HG02610 (cell line): ENCODE results near the gene LZTS2.
A peak's percentile ranks its signal among the peaks of the same experiment; 100 is the strongest.

Experiments used
- ATAC-seq: cut with Tn5 transposase; IDR thresholded peaks from one replicate; pipeline ENCODE4 v1.9.1; 2021; ENCODE audit warnings: mild to moderate bottlenecking, moderate library complexity; ENCODE audit not compliant: unreplicated experiment

The LZTS2 gene

GRCh38 chr10:100978121-100978900 is 21.3 kb upstream of the LZTS2 start:
- ATAC-seq: no peak

GRCh38 chr10:100978901-100979195 is 20.8 kb upstream of the LZTS2 start:
- ATAC-seq: no peak

GRCh38 chr10:100979791-100980272 is 19.8 kb upstream of the LZTS2 start:
- no peak for ATAC-seq

GRCh38 chr10:100980311-100980710 is 19.3 kb upstream of the LZTS2 start:
- no peak for ATAC-seq

GRCh38 chr10:100980711-100981110 is 18.9 kb upstream of the LZTS2 start:
- ATAC-seq: no peak

GRCh38 chr10:100981178-100981772 is 18.3 kb upstream of the LZTS2 start:
- ATAC-seq: no peak

- ATAC-seq: no peak
These were observed 16.4 kb upstream of the LZTS2 start for GRCh38 chr10:100982916-100983830.

GRCh38 chr10:100983868-100984671 is 15.5 kb upstream of the LZTS2 start:
- ATAC-seq: no peak

- ATAC-seq: no peak
These were observed 14.9 kb upstream of the LZTS2 start for GRCh38 chr10:100984672-100985177.

GRCh38 chr10:100985336-100985735 is 14.3 kb upstream of the LZTS2 start:
- ATAC-seq: no peak

GRCh38 chr10:100986623-100986951 is 13.0 kb upstream of the LZTS2 start:
- ATAC-seq: no peak

GRCh38 chr10:100986952-100987684 is 12.5 kb upstream of the LZTS2 start, which contains the start of the genes MRPL43 and TWNK:
Gene MRPL43 (minus strand): TSS chr10:100987497. CDS start chr10:100987443, 54 bp downstream.
Gene TWNK (plus strand): TSS chr10:100987543. CDS start chr10:100988211, 668 bp downstream.
- peak; percentile 88 for ATAC-seq

GRCh38 chr10:100987685-100988049 is 11.9 kb upstream of the LZTS2 start:
- no peak for ATAC-seq

- no peak for ATAC-seq
These were observed 11.4 kb upstream of the LZTS2 start for GRCh38 chr10:100988166-100988565.

GRCh38 chr10:100989088-100989487 is 10.5 kb upstream of the LZTS2 start:
- ATAC-seq: no peak

GRCh38 chr10:100993986-100994708 is 5.5 kb upstream of the LZTS2 start:
- ATAC-seq: no peak

GRCh38 chr10:100995181-100995580 is 4.4 kb upstream of the LZTS2 start:
- ATAC-seq: no peak

GRCh38 chr10:100996678-100997359 is 2.8 kb upstream of the LZTS2 start:
- ATAC-seq: no peak
